Prostate gland (tissue), 2 donors: ENCODE measurements around the gene LMO7.

Experiments used
- CTCF ChIP-seq, 4 experiments: fragments of 200-600 bp in 2 of 4; fragments of 450-650 bp in 2 of 4; sonication (generic) in 2 of 4; IDR thresholded peaks; 1 replicate in 3 of 4; 2 replicates in 1 of 4; pipeline ENCODE4 v1.5.1; 2016 to 2019; ENCODE audit warnings: antibody characterized with exemption in 4 of 4, mild to moderate bottlenecking in 2 of 4, moderate library complexity in 2 of 4
- POLR2A ChIP-seq: fragments of 450-650 bp; IDR thresholded peaks from one replicate; pipeline ENCODE4 v1.6.1; 2016; ENCODE audit warnings: antibody characterized with exemption, mild to moderate bottlenecking
- POLR2AphosphoS5 ChIP-seq: sonication (generic); formaldehyde crosslinking; IDR thresholded peaks from one replicate; pipeline ENCODE4 v1.6.1; 2017; ENCODE audit warnings: antibody characterized with exemption

DNA sequence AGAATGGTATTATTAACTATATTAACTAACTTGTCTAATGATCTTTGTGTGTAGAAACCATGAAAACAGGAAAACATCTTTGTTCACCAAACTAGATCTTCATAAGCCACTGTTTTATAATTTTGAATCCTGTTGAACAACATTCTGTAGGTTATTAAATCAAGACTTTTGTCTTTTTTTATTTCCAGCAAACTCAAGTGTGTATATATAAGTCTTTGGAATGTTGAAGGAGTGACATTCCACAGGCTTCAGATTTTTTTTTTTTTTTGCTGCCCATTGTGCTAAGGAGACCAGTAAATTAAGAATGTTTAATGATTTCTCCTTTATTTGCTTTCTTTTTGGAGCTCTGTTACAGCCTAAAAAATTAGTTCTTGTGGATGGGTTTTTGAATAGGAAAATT lies 89.6 kb downstream of the LMO7 start:
- TF ChIP-seq CTCF (IDR thresholded peaks at IDR 0.05) (no peak), POLR2A (no peak), POLR2AphosphoS5 (no peak)
